ENCODE measurements around the gene NKG7.

NKG7 gene

DNA sequence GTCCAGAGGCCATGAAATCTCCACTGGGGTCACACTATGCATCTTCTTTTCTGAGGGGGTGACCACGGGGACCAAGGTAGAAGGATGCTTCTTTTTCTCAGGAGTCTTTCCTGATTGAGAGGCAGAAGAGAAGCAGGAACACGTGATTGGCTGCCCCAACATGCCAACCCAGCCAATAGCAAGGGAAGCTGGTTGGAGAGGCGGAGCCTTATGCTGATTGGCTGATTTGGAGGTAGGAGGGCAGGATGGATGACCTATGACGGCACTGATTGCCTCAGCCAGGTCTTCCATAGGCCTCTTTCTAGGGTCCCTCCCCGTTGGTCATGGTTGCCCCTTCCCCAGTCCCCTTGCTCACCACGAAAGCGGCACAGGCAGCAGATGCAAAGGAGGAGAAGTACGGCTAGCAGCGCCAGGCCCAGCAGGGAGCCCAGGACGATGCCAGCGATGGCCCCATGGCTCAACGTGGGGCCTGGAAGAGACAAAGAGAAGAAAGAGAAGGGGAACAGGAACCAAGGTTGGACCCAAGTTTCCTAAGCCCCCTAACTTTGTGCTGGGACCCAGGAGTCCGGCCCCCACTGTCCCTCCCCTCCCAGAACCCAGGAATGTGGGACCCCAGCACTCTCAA is 38.5 kb downstream of the NKG7 start:
- DNase-seq, result no peak

DNA sequence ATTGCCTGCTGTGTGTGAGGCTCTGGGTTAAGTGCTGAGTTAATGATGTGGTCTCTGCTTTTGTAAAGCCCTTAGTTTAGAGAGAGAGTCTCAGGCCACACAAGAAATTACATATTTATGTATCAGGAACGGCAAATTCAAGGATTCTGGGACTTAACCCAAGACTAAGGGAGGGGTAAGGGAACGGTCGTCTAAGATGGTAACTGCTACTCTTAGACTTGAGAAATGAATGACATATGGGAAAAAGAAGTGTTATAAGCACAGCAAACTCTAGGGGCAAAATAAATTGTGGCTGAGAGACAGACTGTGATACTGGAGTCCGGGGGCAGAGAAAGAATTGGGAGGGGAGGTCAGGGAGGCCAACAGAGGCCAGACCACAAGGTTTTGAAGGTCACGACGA is 40.7 kb downstream of the NKG7 start:
- DNase-seq, result no peak

GRCh38 chr19:51331193-51331592 is 41.3 kb downstream of the NKG7 start:
- no peak for DNase-seq

DNA sequence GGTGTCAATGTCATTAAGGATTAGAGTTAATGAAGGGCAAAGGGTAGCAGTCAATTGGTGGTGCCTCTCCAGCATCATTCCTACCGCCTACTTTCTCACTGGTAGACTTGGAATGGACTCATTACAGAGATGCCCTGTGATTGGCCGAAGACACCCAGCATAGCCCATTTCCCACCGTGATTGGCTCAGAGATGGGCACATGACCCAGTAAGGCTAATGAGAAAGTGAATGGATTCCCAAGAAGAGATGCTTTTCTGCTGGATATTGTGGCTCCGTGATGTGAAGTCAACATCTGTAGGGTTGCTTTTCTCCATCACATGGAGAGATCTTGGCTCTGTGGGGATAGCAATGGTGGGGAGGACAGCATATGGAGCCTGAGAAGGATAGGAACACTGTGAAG is 42.1 kb downstream of the NKG7 start:
- no peak for DNase-seq

DNA sequence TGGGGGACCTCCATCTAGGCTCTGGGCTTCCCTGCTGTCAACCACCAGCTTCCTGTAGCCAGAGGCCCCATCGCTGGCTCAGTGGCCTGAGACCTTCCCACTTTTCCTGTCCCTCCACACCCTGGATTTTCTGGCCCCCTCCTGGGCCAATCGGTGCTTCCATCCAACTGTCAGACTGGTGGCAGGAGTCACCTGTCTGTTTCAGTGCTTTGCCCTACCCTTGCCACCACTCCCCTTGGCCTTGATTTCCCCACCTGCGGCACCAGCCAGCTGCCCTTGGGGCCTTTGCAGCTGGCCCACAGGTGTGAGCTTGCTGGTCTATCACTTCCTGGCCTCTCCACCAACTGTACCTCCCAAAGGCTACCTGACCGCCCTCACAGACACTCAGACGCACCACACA is 43.0 kb downstream of the NKG7 start:
- DNase-seq, result no peak

DNA sequence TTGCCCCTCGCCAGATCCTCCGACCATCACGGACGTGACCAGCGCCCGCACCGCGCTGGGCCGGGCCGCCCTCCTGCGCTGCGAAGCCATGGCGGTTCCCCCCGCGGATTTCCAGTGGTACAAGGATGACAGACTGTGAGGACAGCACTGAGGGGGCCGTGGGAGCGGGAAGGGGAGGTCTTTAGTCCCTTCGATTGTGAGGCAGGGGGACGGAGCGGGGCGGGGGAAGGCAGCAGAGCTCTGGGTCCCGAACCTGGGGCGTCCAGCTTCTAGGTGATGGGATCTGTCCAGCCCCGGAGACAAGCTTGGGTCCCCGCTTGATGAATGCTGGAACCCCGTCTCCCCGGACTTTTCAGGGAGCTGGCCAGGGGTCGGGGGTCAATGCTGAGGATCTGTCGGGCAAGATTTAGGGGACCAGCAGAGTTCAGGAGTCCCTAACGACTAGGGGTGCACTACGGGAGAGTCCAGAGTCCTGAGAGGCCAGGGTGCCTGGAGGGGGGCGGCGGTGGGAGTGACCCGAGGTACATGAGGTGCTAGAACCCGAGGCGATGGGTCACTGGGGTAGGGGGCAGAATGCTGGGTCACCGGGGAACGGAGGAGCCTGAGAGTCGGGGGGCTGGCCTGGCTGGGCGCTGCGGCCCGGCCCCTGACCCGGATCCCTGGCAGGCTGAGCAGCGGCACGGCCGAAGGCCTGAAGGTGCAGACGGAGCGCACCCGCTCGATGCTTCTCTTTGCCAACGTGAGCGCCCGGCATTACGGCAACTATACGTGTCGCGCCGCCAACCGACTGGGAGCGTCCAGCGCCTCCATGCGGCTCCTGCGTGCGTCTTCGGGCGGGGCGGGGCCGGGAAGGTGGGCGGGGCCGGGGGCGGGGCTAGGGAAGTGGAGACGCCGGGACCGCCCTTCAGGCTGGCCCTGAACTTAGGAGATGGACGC is 45.1 kb downstream of the NKG7 start:
- peak; percentile 61 for DNase-seq

DNA sequence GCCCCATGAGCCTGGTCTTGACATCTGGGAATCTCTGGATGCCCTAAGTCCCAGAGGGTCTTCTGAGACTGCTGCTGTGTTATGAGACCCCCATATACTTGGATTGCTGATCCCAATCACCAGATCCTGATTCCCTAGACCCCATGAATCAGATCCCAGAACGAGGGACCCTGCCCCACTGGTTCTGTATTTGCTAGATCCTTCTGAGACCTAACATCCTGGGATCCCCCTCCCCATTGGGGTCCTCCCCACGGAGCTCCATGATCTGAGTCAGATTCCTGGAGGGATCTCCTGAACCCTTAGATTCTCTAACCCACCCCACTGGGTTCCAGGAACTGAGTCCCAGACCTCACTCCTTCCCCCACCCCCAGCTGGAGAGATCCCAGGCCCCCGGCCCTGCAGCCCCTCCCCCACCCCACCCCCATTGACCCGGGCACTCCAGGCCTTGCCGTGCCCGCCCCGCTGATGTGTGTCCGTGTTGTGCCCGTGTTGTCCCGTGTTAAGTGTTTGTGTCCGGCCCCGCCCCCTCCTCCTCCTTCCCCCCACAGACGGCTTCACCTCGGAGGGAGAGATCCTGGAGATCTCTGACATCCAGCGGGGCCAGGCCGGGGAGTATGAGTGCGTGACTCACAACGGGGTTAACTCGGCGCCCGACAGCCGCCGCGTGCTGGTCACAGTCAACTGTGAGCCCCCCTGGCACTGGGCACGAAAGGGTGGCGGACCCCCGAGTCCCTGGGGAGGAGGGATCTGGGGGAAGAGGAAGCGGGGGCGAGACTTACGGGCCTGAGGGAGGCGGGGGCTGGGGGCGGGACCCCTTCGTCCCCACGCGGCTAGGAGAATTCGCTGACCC is 46.0 kb downstream of the NKG7 start:
- DNase-seq, result no peak

GRCh38 chr19:51325161-51325976 is 47.1 kb downstream of the NKG7 start:
- no peak for DNase-seq

DNA sequence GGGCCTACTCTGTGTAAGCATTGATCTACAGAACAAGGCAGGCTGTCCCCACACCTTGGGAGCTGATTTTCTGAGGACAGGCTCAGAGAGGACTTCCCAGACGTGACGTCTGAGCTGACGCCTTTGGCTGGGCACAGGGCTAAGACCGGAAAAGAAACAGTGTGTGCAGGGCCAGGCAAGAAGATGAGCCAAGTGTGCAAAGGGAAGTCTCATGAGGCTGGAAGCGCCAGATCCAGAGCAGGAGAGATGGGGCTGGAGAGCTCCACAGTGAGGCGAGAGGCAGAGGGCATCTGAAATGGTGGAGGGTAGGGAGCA is 48.3 kb downstream of the NKG7 start:
- no peak for DNase-seq

GRCh38 chr19:51323481-51324166 is 48.8 kb downstream of the NKG7 start:
- DNase-seq, result no peak

GRCh38 chr19:51321799-51322198 is 50.7 kb downstream of the NKG7 start:
- DNase-seq, result no peak

All from CD4-positive, alpha-beta T cell treated with Interleukin-17A for 4 hours (primary cell).